NCI-H1105 treated with DMSO at 0.1 percent for 48 hours (cell line): Measurements from ENCODE around the gene PPM1G.
A peak's percentile ranks its signal among the peaks of the same experiment; 100 is the strongest.
"Not testable (repeated sequence)": the region's sequence is repeated elsewhere in the genome, so short reads cannot be mapped to it uniquely, and the experiment has no call there.

Experiments used
- DNase-seq: peaks from one replicate; lab custom pipeline; 2025; lab: John Stamatoyannopoulos, UW

Gene PPM1G

GRCh38 chr2:27375513-27376099, 33.8 kb downstream of the PPM1G start:
- DNase-seq = no peak

GRCh38 chr2:27373567-27373966, 35.8 kb downstream of the PPM1G start:
- DNase-seq = no peak

GRCh38 chr2:27372937-27373336, 36.5 kb downstream of the PPM1G start:
- DNase-seq = no peak

GRCh38 chr2:27370816-27371620, 38.4 kb downstream of the PPM1G start:
- no peak for DNase-seq

GRCh38 chr2:27370026-27370815, 39.2 kb downstream of the PPM1G start, which contains the start of the genes EIF2B4 and SNX17:
Gene EIF2B4, minus strand, starts transcription at chr2:27370338. Its CDS starts 24 bp downstream, at chr2:27370314.
Gene SNX17, plus strand, starts transcription at chr2:27370616. Its CDS starts 128 bp downstream, at chr2:27370744.
- peak; percentile 97 for DNase-seq

GRCh38 chr2:27369471-27370025, 39.8 kb downstream of the PPM1G start:
- no peak for DNase-seq

- DNase-seq = no peak
Observed at GRCh38 chr2:27363933-27364332, 45.5 kb downstream of the PPM1G start.

GRCh38 chr2:27362678-27363420, 46.5 kb downstream of the PPM1G start:
- DNase-seq = no peak

- peak; percentile 98 for DNase-seq
Observed at GRCh38 chr2:27356382-27357181, 52.8 kb downstream of the PPM1G start, which contains the start of gene GTF3C2. Gene GTF3C2, minus strand, starts transcription at chr2:27356764. Its CDS starts 13,210 bp downstream, at chr2:27343554.

- no peak for DNase-seq
Observed at GRCh38 chr2:27356056-27356381, 53.4 kb downstream of the PPM1G start.

GRCh38 chr2:27354597-27354927, 54.8 kb downstream of the PPM1G start:
- DNase-seq = no peak

- no peak for DNase-seq
Observed at GRCh38 chr2:27353762-27354596, 55.4 kb downstream of the PPM1G start.

- DNase-seq = not testable (repeated sequence)
Observed at GRCh38 chr2:27353386-27353761, 56.0 kb downstream of the PPM1G start.

- no peak for DNase-seq
Observed at GRCh38 chr2:27351802-27352598, 57.4 kb downstream of the PPM1G start.

- no peak for DNase-seq
Observed at GRCh38 chr2:27350106-27350693, 59.2 kb downstream of the PPM1G start.

- no peak for DNase-seq
Observed at GRCh38 chr2:27347641-27348040, 61.8 kb downstream of the PPM1G start.

GRCh38 chr2:27336173-27336572, 73.2 kb downstream of the PPM1G start:
- DNase-seq = no peak

- DNase-seq = no peak
Observed at GRCh38 chr2:27335311-27335710, 74.1 kb downstream of the PPM1G start.
